OCI-LY3 (cell line): ENCODE measurements around the gene COL1A1.

ENCODE experiments used
- H2AFZ ChIP-seq: fragments of 200-600, 300-600 bp; shearing (Covaris generic); 2 replicates; pipeline ENCODE4 v1.6.0; 2014; ENCODE audit warnings: antibody characterized with exemption, low read depth, low read length
- H3K27ac ChIP-seq: fragments of 200-600, 300-600 bp; sonication (generic); 2 replicates; pipeline ENCODE4 v1.5.1; 2014; ENCODE audit warnings: mild to moderate bottlenecking, low read length, moderate library complexity, mixed read lengths
- H3K27me3 ChIP-seq: fragments of 200-600, 300-600 bp; sonication (generic); 2 replicates; pipeline ENCODE4 v1.6.1; 2014; ENCODE audit warnings: low read depth, low read length, mixed read lengths
- H3K36me3 ChIP-seq: fragments of 200-600, 300-600 bp; sonication (generic); replicated peaks from 2 replicates; pipeline ENCODE3; 2014; ENCODE audit warnings: low read depth, low read length, mixed read lengths
- H3K4me1 ChIP-seq: fragments of 300-600, 200-600 bp; sonication (generic); 2 replicates; pipeline ENCODE4 v1.6.1; 2014; ENCODE audit warnings: low read length, mixed read lengths
- H3K4me2 ChIP-seq: fragments of 200-600, 300-600 bp; sonication (generic); 2 replicates; pipeline ENCODE4 v1.6.1; 2014; ENCODE audit warnings: low read length, mixed read lengths
- H3K4me3 ChIP-seq: fragments of 300-600, 200-600 bp; sonication (generic); 2 replicates; pipeline ENCODE4 v1.5.1; 2014; ENCODE audit warnings: antibody characterized with exemption, mild to moderate bottlenecking, low read length, moderate library complexity
- H3K79me2 ChIP-seq: fragments of 300-600, 200-600 bp; shearing (Covaris generic); 2 replicates; pipeline ENCODE4 v1.6.1; 2014; ENCODE audit warnings: mild to moderate bottlenecking, low read length, mixed read lengths
- H3K9ac ChIP-seq: fragments of 300-600, 200-600 bp; shearing (Covaris generic); 2 replicates; pipeline ENCODE4 v1.6.0; 2014; ENCODE audit warnings: mild to moderate bottlenecking, low read length, moderate library complexity
- H3K9me3 ChIP-seq: fragments of 200-600, 300-600 bp; shearing (Covaris generic); 2 replicates; pipeline ENCODE4 v1.6.1; 2014; ENCODE audit warnings: low read length, mixed read lengths; ENCODE audit not compliant: insufficient read depth
- H4K20me1 ChIP-seq: fragments of 200-600, 300-600 bp; sonication (generic); 2 replicates; pipeline ENCODE4 v1.6.1; 2016; ENCODE audit warnings: low read length, mixed read lengths; ENCODE audit not compliant: insufficient read depth
- CTCF ChIP-seq: fragments of 200-600, 300-600 bp; sonication (generic); IDR thresholded peaks from 2 replicates; pipeline ENCODE4 v1.5.1; 2014; ENCODE audit warnings: antibody characterized with exemption, low read length, low read depth
- EZH2phosphoT487 ChIP-seq: fragments of 200-600 bp; shearing (Covaris generic); IDR thresholded peaks from 2 replicates; pipeline ENCODE4 v1.6.1; 2018; ENCODE audit warnings: antibody characterized with exemption, mixed run types, low read depth

Gene COL1A1

GRCh38 chr17:50213026-50214022 lies 11.9 kb upstream of the COL1A1 start:
- Histone ChIP-seq H3K27ac (no peak overlapping the region), H3K79me2 (no peaks in the 10 kb centered on the region), H3K4me2 (peak overlapping the region; percentile 31), H3K9me3 (no peaks in the 10 kb centered on the region), H4K20me1 (no peaks in the 10 kb centered on the region), H2AFZ (no peak overlapping the region), H3K27me3 (peaks cover 20% of the 10 kb centered on the region), H3K4me3 (no peak overlapping the region), H3K4me1 (peaks cover 21% of the 10 kb centered on the region), H3K9ac (no peak overlapping the region), H3K36me3 (no peaks in the 10 kb centered on the region)
- TF ChIP-seq CTCF, result peak; percentile 28; the same call in 1 of the 2 replicates
- no peak for TF ChIP-seq EZH2phosphoT487

- no peaks in the 10 kb centered on the region for H3K9me3 ChIP-seq
- H3K4me1 ChIP-seq, result peaks cover 14% of the 10 kb centered on the region
- no peak for TF ChIP-seq CTCF
- no peak for TF ChIP-seq EZH2phosphoT487
- H3K27ac ChIP-seq, result no peak overlapping the region
- peaks cover 25% of the 10 kb centered on the region for H3K27me3 ChIP-seq
- no peaks in the 10 kb centered on the region for H3K79me2 ChIP-seq
- no peak overlapping the region; the same call in 1 of the 2 replicates for H3K4me2 ChIP-seq
- no peak overlapping the region for H2AFZ ChIP-seq
- no peaks in the 10 kb centered on the region for H3K36me3 ChIP-seq
- H3K4me3 ChIP-seq, result no peak overlapping the region
- H4K20me1 ChIP-seq, result no peaks in the 10 kb centered on the region
- H3K9ac ChIP-seq, result no peak overlapping the region
Measured at GRCh38 chr17:50212121-50212843, 10.9 kb upstream of the COL1A1 start.

- Histone ChIP-seq H4K20me1 (no peaks in the 10 kb centered on the region), H2AFZ (no peak overlapping the region), H3K4me1 (peaks cover 16% of the 10 kb centered on the region), H3K9me3 (no peaks in the 10 kb centered on the region), H3K4me2 (no peak overlapping the region), H3K79me2 (no peaks in the 10 kb centered on the region), H3K36me3 (no peaks in the 10 kb centered on the region), H3K27me3 (peaks cover 33% of the 10 kb centered on the region), H3K27ac (no peak overlapping the region), H3K4me3 (no peak overlapping the region), H3K9ac (no peak overlapping the region)
- TF ChIP-seq CTCF (no peak), EZH2phosphoT487 (no peak)
Measured at GRCh38 chr17:50211249-50212120, 10.1 kb upstream of the COL1A1 start.
